ENCODE data around the gene RSU1.

GRCh38 chr10:16720812-16721211 lies 96.4 kb downstream of the RSU1 start:
- TF ChIP-seq CTCF (IDR thresholded peaks at IDR 0.05; ENCODE audit: low read depth, low read length): no peak
- no peak for TF ChIP-seq EZH2phosphoT487 (IDR thresholded peaks at IDR 0.05; ENCODE audit: low read depth)
